GM12878 (cell line): ENCODE results near the gene COL15A1. TPM values are rescaled to one million over a fixed set of nuclear protein-coding genes. Genes with fewer than 3 reads are reported as not detected.

ENCODE experiments used
- ATAC-seq: fragments of 200-7000 bp; cut with Tn5 transposase; 3 replicates; pipeline ENCODE4 v1.9.1; 2020; ENCODE audit warnings: mild to moderate bottlenecking, moderate library complexity
- BruUV-seq: library from RNA; stranded (reverse); fragments of 400-500 nt; replicated peaks from 2 replicates; lab custom pipeline; 2021; lab: Mats Ljungman, UMichigan
- CTCF ChIA-PET: fragments of 300-600 bp; sonication (Branson Sonifier 250); formaldehyde crosslinking; extraction: SDS; loops from one replicate; lab custom pipeline; 2021; ENCODE audit warnings: inconsistent platforms; lab: Yijun Ruan, JAX
- POLR2A ChIA-PET: fragments of 350-600 bp; formaldehyde crosslinking; extraction: SDS; loops from one replicate; lab custom pipeline; 2021; ENCODE audit warnings: inconsistent platforms; lab: Charles Lee
- RAD21 ChIA-PET: fragments of 300-600 bp; sonication (Branson Sonifier 250); formaldehyde crosslinking; loops from one replicate; lab custom pipeline; 2023; ENCODE audit warnings: antibody characterized with exemption; ENCODE audit not compliant: unreplicated experiment; lab: Charles Lee
- SMC1A ChIA-PET: fragments of 300-600 bp; sonication (Branson Sonifier 250); formaldehyde crosslinking; loops from one replicate; lab custom pipeline; 2023; ENCODE audit not compliant: unreplicated experiment, uncharacterized antibody; lab: Charles Lee
- DNase-seq: peaks from one replicate; pipeline ENCODE4 v3.0.0-alpha.2; 2011; ENCODE audit warnings: low read depth, low spot score
- FAIRE-seq: peaks from 3 replicates; lab custom pipeline; 2011; peaks lifted over from hg19 to GRCh38; lab: Jason Lieb, UNC
- H2AFZ ChIP-seq: 2 replicates; pipeline ENCODE4 v1.6.0; 2011; ENCODE audit warnings: low read depth, low read length, control low read depth; ENCODE audit not compliant: control insufficient read depth
- H3K27ac ChIP-seq: 2 replicates; pipeline ENCODE4 v1.5.1; 2011; ENCODE audit warnings: control low read depth; ENCODE audit not compliant: control insufficient read depth, insufficient read depth
- H3K27me3 ChIP-seq, 2 experiments: replicated peaks in 1 of 2; 2 replicates each; pipeline versions ENCODE4 v1.6.0 to v1.6.1; 2011; ENCODE audit warnings: low read length in 1 of 2; ENCODE audit not compliant: control insufficient read depth in 2 of 2, insufficient read depth in 2 of 2
- H3K36me3 ChIP-seq, 2 experiments: 2 replicates each; pipeline ENCODE4 v1.5.1; 2011; ENCODE audit warnings: low read length in 1 of 2; ENCODE audit not compliant: control insufficient read depth in 2 of 2, insufficient read depth in 2 of 2
- H3K4me1 ChIP-seq: 2 replicates; pipeline ENCODE4 v1.6.1; 2011; ENCODE audit warnings: mild to moderate bottlenecking, low read length, moderate library complexity, mixed read lengths; ENCODE audit not compliant: control insufficient read depth, insufficient read depth
- H3K4me2 ChIP-seq: 2 replicates; pipeline ENCODE4 v1.6.0; 2011; ENCODE audit warnings: control low read depth; ENCODE audit not compliant: control insufficient read depth, insufficient read depth
- H3K4me3 ChIP-seq: fragments of 200-600 bp; sonication (generic); 2 replicates; pipeline ENCODE4 v1.5.1; 2016
- H3K79me2 ChIP-seq: 2 replicates; pipeline ENCODE4 v1.6.0; 2011; ENCODE audit warnings: low read length; ENCODE audit not compliant: control insufficient read depth, insufficient read depth
- H3K9ac ChIP-seq: 2 replicates; pipeline ENCODE4 v1.8.0; 2011; ENCODE audit warnings: low read length, control low read depth, mixed read lengths; ENCODE audit not compliant: control insufficient read depth, insufficient read depth
- H3K9me3 ChIP-seq: replicated peaks from 3 replicates; pipeline ENCODE4 v1.5.1; 2011; ENCODE audit warnings: mild to moderate bottlenecking, low read length; ENCODE audit not compliant: control insufficient read depth, insufficient read depth
- H4K20me1 ChIP-seq: 2 replicates; pipeline ENCODE4 v1.6.0; 2011; ENCODE audit not compliant: control insufficient read depth, insufficient read depth
- ATF2 ChIP-seq: IDR thresholded peaks from 2 replicates; pipeline ENCODE4 v1.6.1; 2012; ENCODE audit warnings: low read length, inconsistent platforms
- ATF3 ChIP-seq: IDR thresholded peaks from 2 replicates; pipeline ENCODE4 v1.6.1; 2011; ENCODE audit warnings: low read depth, mild to moderate bottlenecking, low read length, moderate library complexity, borderline replicate concordance; ENCODE audit errors: extremely low read depth
- CHD2 ChIP-seq: IDR thresholded peaks from 2 replicates; pipeline ENCODE4 v1.6.1; 2011; ENCODE audit warnings: low read depth, low read length, improper control_type of control experiment, borderline replicate concordance
- HSF1 ChIP-seq: fragments of 150-350 bp; IDR thresholded peaks from 2 replicates; pipeline ENCODE4 v1.6.1; 2014; ENCODE audit warnings: mild to moderate bottlenecking, low read depth, low read length
- REST ChIP-seq: IDR thresholded peaks from 2 replicates; pipeline ENCODE4 v1.6.1; 2012; ENCODE audit warnings: mild to moderate bottlenecking, low read depth, low read length
- YBX1 ChIP-seq: fragments of 450-650 bp; IDR thresholded peaks from 2 replicates; pipeline ENCODE4 v1.6.1; 2016; ENCODE audit warnings: antibody characterized with exemption
- WGBS: methylation state at CpG from one replicate; pipeline ENCODE4 v1.1.6; 2016; ENCODE audit warnings: low lambda C conversion rate; ENCODE audit not compliant: insufficient replicate concordance, insufficient coverage; ENCODE audit errors: missing lambda C conversion rate; 5-methylcytosine and 5-hydroxymethylcytosine counted together
- in situ Hi-C: fragments of 300-500 bp; cut with MboI; formaldehyde crosslinking; loops from 9 replicates; pipeline ENCODE4 v1.14.3; 2018; ENCODE audit warnings: mixed read lengths
- intact Hi-C: fragments of 100-400 bp; cut with micrococcal nuclease; formaldehyde crosslinking; loops from one replicate; pipeline ENCODE4 v1.14.2; 2022; ENCODE audit not compliant: unreplicated experiment
- polyA plus RNA-seq, 11 experiments: library from polyadenylated mRNA; depleted of rRNA in 4 of 11; unstranded in 6 of 11; stranded (reverse) in 5 of 11; fragments of >200 nt; fragmentation: Nextera tagmentation in 4 of 11; fragmentation: Illumina TruSeq in 1 of 11; extraction: Ambion mirVana in 4 of 11; extraction: Trizol in 1 of 11; gene quantifications; 1 replicate in 1 of 11; 2 replicates in 10 of 11; pipeline versions ENCODE4 v1.2.1 to v1.2.3, GENCODE V29; 2011 to 2016; ENCODE audit warnings: inconsistent platforms in 2 of 11, missing spikeins in 2 of 11, low read depth in 1 of 11
- total RNA-seq, 4 experiments: library from RNA; depleted of rRNA in 3 of 4; stranded (reverse); fragments of >200 nt in 3 of 4; fragmentation: Illumina TruSeq in 1 of 4; extraction: Trizol in 1 of 4; gene quantifications; 2 replicates each; pipeline versions ENCODE4 v1.2.1 to v1.2.3, GENCODE V29; 2013 to 2021

COL15A1 gene
- total and polyA plus RNA-seq, 10 of the 15 experiments (the other 5 are each of a cell fraction or from before 2014, with no cell fraction given): 0.01 to 0.28 (median 0.06) TPM; not detected in 2

GRCh38 chr9:99037769-99038483 is 94.2 kb downstream of the COL15A1 start:
- TF ChIP-seq ATF2 (no peak), ATF3 (no peak)
- ChIA-PET SMC1A (interaction anchor here (1.6 to 2.5 kb wide), 2 partner anchors 95 to 104 kb away, joined by 4 to 8 read pairs; no protein-coding TSS in a partner anchor), POLR2A (no interaction called here), RAD21 (no interaction called here), CTCF (interaction anchor here (0.8 to 1.7 kb wide), 4 partner anchors 14 to 38 kb away, joined by 3 to 4 read pairs (median 4); no protein-coding TSS in a partner anchor)
- in situ Hi-C loops: no loop called here
- Histone ChIP-seq H3K27ac (no peak overlapping the region), H3K27me3 (no peaks in the 10 kb centered on the region), H3K79me2 (no peaks in the 10 kb centered on the region), H4K20me1 (no peaks in the 10 kb centered on the region), H3K4me3 (no peak overlapping the region), H3K36me3 (no peaks in the 10 kb centered on the region), H3K4me1 (no peaks in the 10 kb centered on the region; the same call in 1 of the 2 replicates), H2AFZ (no peak overlapping the region), H3K4me2 (no peak overlapping the region), H3K9ac (no peak overlapping the region), H3K9me3 (no peaks in the 10 kb centered on the region)
- intact Hi-C loops: no loop called here
- BruUV-seq: no TSS peak
- no peak for ATAC-seq
- WGBS: 26% methylated on average over 7 of the region's 7 CpGs
- DNase-seq: no peak
- no peak for FAIRE-seq

- no peaks in the 10 kb centered on the region for H4K20me1 ChIP-seq
- ATAC-seq (no peak), FAIRE-seq (no peak), DNase-seq (no peak)
- no peaks in the 10 kb centered on the region for H3K36me3 ChIP-seq
- H3K4me3 ChIP-seq: no peak overlapping the region
- POLR2A ChIA-PET: interaction anchor here (0.6 kb wide), 1 partner anchor 27 kb away, joined by 3 read pairs; no protein-coding TSS in a partner anchor
- no peaks in the 10 kb centered on the region; the same call in 1 of the 2 replicates for H3K4me1 ChIP-seq
- CTCF ChIA-PET: interaction anchor here (0.8 to 1.7 kb wide), 4 partner anchors 13 to 39 kb away, joined by 3 to 4 read pairs (median 4); no protein-coding TSS in a partner anchor
- intact Hi-C loops: no loop called here
- no TSS peak for BruUV-seq
- RAD21 ChIA-PET: no interaction called here
- H3K4me2 ChIP-seq: no peak overlapping the region
- no peak overlapping the region for H3K9ac ChIP-seq
- H2AFZ ChIP-seq: no peak overlapping the region
- H3K27ac ChIP-seq: no peak overlapping the region
- no peaks in the 10 kb centered on the region for H3K9me3 ChIP-seq
- in situ Hi-C loops: no loop called here
- WGBS: 45% methylated on average over 7 of the region's 7 CpGs
- no peaks in the 10 kb centered on the region for H3K27me3 ChIP-seq
- no peaks in the 10 kb centered on the region for H3K79me2 ChIP-seq
- SMC1A ChIA-PET: interaction anchor here (1.3 to 2.5 kb wide), 3 partner anchors 36 to 103 kb away, joined by 3 to 8 read pairs (median 4); no protein-coding TSS in a partner anchor
- TF ChIP-seq HSF1 (no peak), YBX1 (no peak), CHD2 (no peak), REST (no peak)
These were observed 94.7 kb downstream of the COL15A1 start for GRCh38 chr9:99038484-99038820.
